ENCODE results near the gene SERF2.

- TF ChIP-seq CTCF (IDR thresholded peaks at IDR 0.05; ENCODE audit: control extremely low read depth in 1 of 3, insufficient read depth in 1 of 3, low read depth in 1 of 3, low read length in 3 of 3): no peak
- no peak for TF ChIP-seq EP300 (IDR thresholded peaks at IDR 0.05; ENCODE audit: borderline replicate concordance in 1 of 2, low read depth in 2 of 2, low read length in 2 of 2)
- no peak for TF ChIP-seq POLR2AphosphoS5 (IDR thresholded peaks at IDR 0.05; ENCODE audit: low read depth, low read length)
- no peak for TF ChIP-seq RAD21 (IDR thresholded peaks at IDR 0.05 in 1 of 2, conservative IDR thresholded peaks at IDR 0.05 in 1 of 2; ENCODE audit: low read depth in 2 of 2, low read length in 2 of 2)
- TF ChIP-seq EGR1 (IDR thresholded peaks at IDR 0.05; ENCODE audit: borderline replicate concordance, low read depth, low read length): no peak
- no peak for TF ChIP-seq POLR2A (IDR thresholded peaks at IDR 0.05; ENCODE audit: control extremely low read depth in 1 of 2, low read depth in 2 of 2, low read length in 2 of 2)
- TF ChIP-seq KDM4A (IDR thresholded peaks at IDR 0.05; ENCODE audit: low read depth, low read length, severe bottlenecking): no peak
- no peak for TF ChIP-seq SUZ12 (IDR thresholded peaks at IDR 0.05; ENCODE audit: low read length)
- no peak for TF ChIP-seq FOSL1 (IDR thresholded peaks at IDR 0.05; ENCODE audit: insufficient read depth, low read depth, low read length)
- TF ChIP-seq CREB1 (IDR thresholded peaks at IDR 0.05): no peak
- no peak for TF ChIP-seq TCF12 (IDR thresholded peaks at IDR 0.05; ENCODE audit: low read depth, low read length)
Observed at GRCh38 chr15:43808960-43809678, 17.0 kb downstream of the SERF2 start.
